GM18505 (cell line): ENCODE measurements around the gene C12orf50.
A peak's percentile ranks its signal among the peaks of the same experiment; 100 is the strongest.
"Not testable (repeated sequence)": the region's sequence is repeated elsewhere in the genome, so short reads cannot be mapped to it uniquely, and the experiment has no call there.

Source experiments
- ATAC-seq: cut with Tn5 transposase; IDR thresholded peaks from one replicate; pipeline ENCODE4 v1.9.1; 2021; ENCODE audit not compliant: unreplicated experiment
- POLR2A ChIP-seq: IDR thresholded peaks from 4 replicates; pipeline ENCODE4 v1.6.1; 2011; ENCODE audit warnings: borderline replicate concordance; ENCODE audit not compliant: insufficient read depth, insufficient read length; ENCODE audit errors: extremely low read depth

C12orf50 gene, protein sequence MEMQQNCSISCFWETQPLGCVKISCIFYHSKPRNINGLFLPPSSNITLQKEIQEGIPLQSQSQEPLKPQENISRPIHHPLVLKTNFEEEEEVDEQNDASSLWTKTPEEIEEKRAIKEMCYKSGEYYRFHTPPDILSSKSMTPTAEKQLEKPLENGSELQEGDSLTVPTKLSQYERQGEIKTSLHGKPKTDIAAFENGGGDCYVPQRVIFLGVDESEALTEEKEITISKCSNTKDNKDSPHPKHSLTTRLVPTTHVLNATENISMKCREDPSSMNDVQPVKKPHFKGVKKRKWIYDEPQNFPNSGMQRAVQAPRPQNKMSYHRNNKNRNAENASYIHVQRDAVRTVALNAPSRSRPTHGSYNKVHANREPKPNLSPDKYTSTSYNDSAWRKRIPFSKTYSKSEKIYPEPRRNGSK

DNA sequence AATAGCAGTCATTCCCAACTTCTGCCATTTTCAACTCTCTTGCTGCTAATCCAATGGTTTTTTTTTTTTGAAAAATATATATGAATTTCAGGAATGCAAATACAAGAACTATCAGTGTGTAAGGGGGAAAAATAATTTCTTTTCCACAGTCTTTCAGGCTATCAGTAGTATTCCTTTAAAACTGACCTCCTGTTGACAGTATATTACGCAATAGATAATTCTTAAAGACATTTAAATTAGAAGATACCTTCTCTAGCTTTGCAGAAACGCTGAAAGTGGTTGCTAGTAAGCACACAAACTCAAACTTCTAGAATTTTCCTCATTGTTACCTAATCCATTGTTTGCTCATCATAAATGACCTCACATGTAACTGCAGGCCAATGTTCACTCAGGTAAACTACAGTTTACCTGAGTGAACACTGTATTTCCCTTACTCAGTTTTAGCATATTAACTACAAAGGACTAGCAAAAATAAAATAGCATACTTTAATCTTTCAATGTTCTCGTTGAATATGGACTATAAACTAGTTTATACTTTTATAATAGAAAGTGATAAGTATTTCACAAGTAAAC is at the start of gene C12orf50:
Gene C12orf50 (minus strand): TSS at position 309 of the 573 bp plus-strand sequence. CDS start 2,439 bp downstream, outside the sequence.
- TF ChIP-seq POLR2A, result no peak
- ATAC-seq, result no peak

DNA sequence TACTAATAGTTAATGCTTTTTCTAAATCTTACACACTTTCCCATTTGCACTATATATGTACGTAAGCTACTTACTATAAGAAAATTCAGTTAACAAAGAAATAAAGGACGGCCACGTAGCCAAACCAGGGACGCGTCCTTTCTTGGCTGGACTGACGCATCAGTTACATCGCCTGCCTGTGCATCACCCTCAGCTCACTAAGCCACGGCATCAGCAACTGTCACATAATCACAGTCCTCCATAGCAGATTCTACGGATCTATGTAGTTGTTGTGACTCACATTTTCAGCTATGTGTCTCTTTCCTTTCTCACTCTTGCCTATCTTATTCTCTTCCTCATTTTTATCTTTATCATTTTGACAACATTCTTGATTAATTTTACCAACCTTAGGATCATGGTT is 38.1 kb upstream of the C12orf50 start:
- TF ChIP-seq POLR2A, result no peak
- no peak for ATAC-seq

DNA sequence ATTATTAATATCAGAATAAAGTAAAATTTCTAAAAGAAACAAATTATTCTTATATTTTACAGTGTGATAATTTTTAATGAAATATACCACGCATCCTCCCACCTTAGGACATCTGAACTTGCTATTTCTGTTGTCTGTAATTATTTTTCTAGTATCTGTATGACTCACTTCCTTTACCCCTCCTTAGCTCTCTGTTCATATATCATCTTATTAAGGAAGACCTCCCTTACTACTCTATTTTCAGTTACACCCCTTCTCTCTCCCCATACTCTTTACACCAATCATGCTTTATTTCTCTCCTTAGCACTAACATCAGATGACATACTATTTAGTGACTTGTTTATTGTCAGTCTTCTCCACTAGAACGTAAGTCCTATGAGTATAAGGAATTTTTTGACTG is 34.2 kb upstream of the C12orf50 start:
- peak; percentile 94 for ATAC-seq
- no peak for TF ChIP-seq POLR2A

DNA sequence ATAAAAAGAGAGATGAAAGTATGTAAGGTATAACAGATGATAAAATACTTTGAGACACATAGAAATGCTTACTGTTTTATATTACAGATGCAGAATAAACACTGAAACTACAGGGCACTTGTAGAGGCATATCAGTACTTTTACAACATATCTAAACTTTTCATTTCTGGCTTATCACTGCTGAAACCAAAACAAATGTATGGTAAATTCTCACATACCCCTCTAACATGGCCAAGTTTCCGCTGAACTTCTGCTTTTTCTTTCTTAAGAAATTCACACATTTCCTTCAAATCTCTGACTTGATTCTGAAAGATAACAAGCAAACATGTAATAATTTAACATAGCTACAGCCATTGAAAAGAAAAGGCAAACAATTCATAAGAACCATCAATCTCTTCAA is 33.3 kb upstream of the C12orf50 start:
- peak; percentile 57 for ATAC-seq
- TF ChIP-seq POLR2A, result no peak

DNA sequence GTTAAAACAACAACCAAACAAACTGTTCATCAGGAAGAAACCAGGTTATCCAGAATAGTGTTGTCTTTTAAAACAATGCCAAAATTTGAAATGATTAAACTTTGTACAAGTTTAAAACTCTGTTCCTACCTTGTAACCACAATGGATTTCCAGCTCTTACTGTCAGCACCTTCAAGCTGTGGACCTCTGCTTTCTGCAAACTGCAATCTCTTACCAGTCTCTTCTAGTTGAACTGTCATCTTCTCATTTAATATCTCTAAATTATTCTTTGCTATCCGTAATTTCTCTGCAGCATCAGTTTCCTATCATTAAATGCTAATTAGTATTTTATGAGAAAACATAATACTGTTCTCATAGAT is 29.5 kb upstream of the C12orf50 start:
- TF ChIP-seq POLR2A, result no peak

DNA sequence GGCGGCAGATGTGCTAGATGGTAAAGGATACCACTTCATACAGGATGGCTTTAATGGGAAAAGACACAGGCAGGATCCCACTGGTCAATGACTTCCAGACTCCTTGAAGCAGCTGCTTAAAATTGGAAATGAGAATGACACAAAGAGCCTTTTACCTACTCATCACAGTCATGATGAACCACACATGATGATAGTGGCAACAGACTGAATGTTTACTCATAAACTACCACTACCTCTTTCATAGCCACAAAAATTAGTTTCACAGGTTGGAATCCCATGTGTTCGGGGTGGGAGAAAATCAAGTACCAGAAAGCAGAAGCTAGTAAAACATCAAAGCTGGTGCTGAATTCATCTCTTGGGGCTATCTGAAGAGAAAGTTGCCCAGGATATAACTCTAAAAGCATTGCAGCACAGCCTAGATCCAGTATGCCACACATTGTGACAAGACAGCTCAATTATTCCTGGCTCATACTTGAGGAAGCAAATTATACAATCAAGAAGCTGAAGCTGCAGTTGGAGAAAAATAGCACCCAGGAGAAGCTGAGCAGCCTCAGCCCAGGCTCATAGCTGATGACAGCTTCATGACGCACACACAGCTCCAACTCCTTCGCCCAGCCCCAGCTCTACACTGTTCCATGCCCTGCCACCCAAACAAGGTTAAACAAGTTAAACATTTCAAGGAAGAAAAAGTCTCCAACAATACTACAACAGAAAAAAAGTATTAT is 29.0 kb upstream of the C12orf50 start:
- no peak for TF ChIP-seq POLR2A
- ATAC-seq, result no peak

More for the DNA sequence above, 29.5 kb upstream of the C12orf50 start:
- no peak for ATAC-seq

DNA sequence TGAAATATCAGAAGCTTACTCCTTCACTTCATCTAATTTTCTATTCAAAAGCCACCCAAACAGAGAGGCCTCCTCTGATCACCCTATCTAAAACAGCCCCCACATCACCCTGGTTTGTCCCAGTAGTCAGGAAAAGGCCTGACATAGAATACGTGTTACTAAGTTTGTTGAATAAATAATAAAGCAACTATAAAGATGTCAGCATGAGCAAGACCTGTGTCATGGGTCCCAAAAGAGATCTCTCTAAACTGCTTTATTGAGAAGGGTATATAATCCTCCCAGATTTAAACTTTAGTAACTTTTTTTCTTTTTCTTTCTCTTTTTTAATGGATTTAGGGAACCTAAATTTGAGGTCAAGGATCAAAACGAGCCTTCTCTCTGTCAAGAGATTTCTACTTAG is 27.4 kb upstream of the C12orf50 start:
- ATAC-seq, result no peak
- no peak for TF ChIP-seq POLR2A

DNA sequence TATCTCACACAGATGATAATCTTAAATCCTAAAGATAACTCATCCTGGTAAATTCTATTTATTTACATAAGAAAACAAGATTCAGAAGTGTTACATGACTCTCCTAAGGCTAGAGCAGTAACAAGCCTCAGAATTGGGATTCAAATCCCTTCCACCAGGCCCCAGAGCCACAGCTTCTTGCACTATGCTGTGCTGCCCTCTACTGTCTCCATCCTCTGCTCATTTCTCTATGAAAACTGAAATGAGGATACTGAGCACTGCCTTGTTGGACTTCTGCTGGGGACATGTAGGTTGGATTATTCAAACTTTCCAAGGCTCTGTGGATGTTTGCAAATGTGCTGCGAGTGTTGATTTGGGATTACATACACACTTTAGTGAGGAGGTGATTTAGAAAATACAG is 23.5 kb upstream of the C12orf50 start:
- no peak for TF ChIP-seq POLR2A
- peak; percentile 61 for ATAC-seq

DNA sequence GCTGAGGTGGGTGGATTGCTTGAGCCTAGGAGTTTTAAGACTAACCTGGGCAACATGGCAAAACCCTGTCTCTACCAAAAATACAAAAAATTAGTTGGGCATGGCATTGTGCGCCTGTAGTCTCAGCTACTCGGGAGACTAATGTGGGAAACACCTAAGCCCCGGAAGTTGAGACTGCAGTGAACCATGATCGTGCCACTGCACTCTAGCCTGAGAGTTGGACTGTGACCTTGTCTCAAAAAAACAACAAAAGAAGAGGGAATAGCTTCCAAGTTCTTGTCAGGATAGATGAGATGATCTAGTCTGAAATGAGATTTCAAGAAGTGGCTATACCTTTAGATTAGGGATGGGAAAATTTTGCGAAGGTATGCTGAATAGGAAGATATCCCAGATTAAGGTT is 14.8 kb upstream of the C12orf50 start:
- no peak for TF ChIP-seq POLR2A
- no peak for ATAC-seq

DNA sequence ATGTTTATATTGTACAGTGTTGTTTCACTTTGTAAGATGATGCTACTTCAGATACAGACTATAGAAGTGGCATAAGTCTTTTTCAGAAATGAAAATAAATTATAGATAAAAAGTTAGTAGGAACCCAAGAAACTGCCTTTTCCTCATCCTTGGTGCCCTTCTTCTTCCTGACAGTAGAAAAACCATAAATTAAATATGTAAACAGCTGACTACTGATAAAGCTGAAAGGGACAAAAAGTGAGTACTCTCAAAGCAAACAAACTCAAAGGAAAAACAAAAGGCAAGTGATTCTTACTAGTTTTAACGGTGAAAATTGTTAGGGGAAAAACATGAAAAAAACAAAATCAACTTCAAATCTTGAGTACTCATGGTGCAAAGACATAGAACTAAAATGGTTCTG is 8.6 kb upstream of the C12orf50 start:
- TF ChIP-seq POLR2A, result no peak
- ATAC-seq, result no peak

DNA sequence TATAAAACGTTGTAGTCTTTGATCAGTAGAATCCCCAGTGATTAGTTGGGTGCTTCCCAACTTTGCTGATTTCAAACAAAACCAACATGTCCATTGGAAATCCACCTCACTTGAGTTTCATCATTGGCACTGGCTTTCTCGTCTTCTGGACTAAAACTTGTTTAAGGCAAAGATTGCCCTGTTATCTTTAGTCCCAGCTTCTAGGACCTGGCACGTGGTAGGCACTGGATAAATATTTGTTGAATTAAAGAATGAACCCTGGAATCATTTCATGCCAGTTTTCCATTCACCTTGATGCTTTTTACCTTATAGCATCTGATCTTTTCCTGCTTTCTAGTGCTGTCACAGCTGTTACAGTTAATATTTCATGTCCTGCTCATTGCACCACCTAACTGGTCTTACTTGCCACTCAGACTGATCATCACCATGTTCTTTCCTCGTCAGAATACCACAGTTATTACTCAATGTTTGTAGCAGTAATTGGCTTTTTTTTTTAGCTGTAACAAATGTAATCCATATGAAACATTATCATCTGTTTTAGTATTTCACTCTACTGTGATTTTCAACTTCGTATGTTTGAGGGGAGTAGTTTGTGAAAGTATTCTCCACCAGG is 7.3 kb upstream of the C12orf50 start:
- no peak for TF ChIP-seq POLR2A
- no peak for ATAC-seq

DNA sequence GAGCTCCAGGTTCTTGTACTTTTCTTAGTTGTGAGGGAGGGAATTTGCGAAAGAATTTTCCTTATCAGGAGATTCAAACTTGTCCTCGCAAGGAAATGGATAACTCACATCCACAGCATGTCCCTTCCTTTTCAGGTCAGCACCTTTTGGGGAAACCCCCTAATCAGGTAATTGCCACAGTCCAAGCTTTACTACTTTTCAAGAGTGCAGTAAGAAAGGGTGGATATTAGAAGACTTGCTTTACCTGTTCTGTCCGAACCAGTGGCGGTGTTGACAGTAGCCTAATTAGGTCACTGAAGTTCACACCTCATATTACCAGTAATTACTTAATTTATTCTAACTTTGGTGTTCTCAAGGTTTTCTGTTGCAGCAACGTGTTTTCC is 6.7 kb upstream of the C12orf50 start:
- ATAC-seq, result peak; percentile 8

DNA sequence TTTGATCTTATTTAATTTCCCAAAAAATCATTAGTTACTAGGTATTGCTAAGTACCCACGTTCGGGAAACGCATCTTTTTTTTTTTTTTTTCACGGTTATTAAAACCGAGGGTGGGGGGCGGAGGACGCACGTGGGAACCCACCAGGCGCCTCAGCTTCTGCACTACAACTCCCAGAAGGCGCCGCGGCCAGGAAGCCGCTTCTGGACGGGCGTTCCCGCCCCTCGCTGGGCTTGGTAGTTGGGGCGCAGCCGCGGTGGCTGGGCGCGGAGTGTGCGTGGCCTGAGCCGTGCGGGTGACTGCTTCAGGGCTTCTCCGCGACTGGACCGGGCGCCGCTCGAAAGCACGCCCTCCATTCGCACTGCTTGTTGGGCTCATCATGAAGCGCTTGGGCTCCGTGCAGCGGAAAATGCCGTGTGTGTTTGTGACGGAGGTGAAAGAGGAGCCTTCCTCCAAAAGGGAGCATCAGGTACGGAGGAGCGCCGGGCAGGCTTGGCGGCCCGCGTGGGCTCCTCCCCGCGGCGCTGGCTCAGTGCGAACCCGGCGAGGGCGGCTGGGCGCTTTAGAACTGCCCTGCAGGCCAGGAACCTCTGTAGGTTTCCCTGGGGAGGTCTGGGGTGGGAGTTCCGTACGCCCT is 6.2 kb upstream of the C12orf50 start:
- TF ChIP-seq POLR2A, result peak; percentile 92
- ATAC-seq, result peak; percentile 100

More for the DNA sequence above, 6.7 kb upstream of the C12orf50 start:
- TF ChIP-seq POLR2A, result no peak

DNA sequence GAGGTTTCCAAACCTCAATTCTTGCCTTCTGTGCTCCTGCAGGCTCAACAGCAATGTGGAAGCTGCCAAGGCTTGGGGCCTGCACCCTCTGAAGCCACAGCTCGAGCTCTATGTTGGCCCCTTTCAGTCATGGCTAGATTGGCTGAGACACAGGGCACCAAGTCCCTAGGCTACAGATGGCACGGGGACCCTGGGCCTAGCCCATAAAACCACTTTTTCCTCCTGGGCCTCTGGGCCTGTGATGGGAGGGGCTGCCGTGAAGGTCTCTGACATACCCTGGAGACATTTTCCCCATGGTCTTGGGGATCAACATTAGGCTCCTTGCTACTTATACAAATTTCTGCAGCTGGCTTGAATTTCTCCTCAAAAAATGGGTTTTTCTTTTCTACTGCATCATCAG is 2.0 kb upstream of the C12orf50 start:
- not testable (repeated sequence) for ATAC-seq
